Measurements from ENCODE around the gene MALT1.
"Not testable (repeated sequence)": the region's sequence is repeated elsewhere in the genome, so short reads cannot be mapped to it uniquely, and the experiment has no call there.

MALT1 gene

DNA sequence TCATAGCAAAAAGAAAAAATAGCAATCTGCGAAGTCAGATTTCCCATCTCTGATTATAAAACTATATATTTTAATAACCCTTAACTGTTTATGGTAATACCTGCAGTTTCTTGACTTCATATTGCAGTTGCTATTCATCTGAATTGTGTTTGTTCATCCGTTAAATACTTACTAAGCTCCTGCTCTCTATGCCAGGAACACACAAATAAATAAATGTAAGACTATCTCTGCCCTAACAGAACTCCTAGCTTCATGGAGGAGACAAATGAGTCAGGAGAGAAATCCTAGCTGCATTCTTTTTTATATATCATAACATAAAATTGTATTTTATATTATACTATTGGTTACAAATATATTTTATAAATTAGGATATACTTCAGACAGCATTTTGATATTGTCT lies 61.2 kb downstream of the MALT1 start:
- DNase-seq (ENCODE audit: low spot score), result no peak

DNA sequence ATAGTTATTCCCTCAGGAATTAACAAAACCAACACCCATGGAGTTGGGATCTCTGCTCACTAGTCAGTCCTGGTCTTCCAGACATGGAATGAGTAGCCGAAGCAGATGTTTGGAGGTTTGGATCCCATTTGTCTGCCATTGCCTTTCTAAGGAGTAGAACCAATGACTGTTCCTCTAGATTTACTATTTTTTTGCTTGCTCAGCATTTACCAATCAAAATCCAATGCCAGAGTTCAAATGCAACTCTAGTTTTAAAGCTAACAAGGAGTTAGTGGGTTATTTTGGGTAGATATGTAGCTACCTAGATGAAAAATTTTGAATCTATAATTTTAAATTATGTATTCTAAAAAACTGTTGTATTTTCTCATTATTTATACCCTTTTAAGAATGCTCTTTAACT lies 62.6 kb downstream of the MALT1 start:
- DNase-seq (ENCODE audit: low spot score), result no peak

GRCh38 chr18:58738322-58738721 lies 67.1 kb downstream of the MALT1 start:
- no peak for DNase-seq (ENCODE audit: low spot score)

DNA sequence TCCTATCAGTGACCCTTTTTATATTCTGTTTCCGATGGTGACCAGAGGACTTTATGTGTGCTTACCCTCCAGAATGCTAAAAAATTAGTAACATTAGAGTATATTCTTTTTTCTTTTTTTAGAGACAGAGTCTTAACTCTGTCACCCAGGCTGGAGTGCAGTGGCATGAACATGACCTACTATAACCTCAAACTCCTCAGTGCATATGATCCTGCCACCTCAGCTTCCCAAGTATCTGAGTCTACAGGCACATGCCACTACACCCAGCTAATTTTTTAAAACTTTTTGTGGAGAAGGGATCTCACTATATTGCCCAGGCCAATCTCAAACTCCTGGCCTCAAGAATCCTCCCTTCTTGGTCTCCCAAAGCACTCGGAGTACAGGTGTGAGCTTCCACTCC lies 74.6 kb downstream of the MALT1 start:
- no peak for DNase-seq (ENCODE audit: low spot score)

- no peak for DNase-seq (ENCODE audit: low spot score)
Measured at GRCh38 chr18:58748899-58749595, 77.8 kb downstream of the MALT1 start.

DNA sequence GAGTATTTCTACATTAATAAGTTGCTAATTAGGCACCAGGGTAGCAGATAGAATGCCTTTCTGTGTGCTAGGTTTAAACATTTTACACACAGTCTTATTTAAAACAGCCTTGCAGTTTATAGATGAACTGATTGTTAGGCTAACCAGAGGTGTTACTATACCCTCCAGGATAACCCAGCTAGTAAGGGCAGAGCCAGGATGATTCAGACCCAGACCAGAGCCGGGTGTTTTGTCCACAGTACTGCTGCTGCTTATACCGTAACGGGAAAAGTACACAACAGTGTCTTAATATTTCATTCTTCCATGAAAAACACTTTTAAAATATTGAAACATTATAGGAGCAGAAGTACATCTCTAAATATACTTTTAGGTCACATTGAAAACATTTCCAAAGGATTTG lies 82.7 kb downstream of the MALT1 start:
- no peak for DNase-seq (ENCODE audit: low spot score)

DNA sequence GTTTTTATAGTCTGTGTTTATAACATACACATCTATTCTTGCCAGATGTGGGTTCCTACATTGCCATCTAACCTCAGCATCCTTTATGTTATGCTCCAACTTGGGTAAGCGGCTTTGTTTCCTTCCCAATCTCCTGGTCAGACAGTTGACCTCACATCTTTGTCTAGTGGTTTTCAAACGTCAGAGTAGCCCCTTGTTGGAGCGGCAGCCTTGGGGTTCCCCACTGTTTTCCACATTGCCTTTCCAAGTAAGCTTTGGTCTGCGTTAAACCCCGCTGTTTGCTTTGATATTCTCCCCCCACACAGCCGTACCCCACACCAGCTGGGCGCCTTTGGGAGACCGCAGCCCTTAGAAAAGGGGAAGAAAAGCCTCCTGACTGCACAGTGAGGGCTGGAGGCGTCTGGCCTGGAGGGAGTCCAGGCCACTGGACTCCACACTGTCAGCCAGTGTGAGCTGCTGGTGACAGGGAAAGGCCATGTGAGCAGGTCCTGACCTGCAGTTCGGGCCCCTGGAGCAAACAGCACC lies 83.3 kb downstream of the MALT1 start:
- no peak for DNase-seq (ENCODE audit: low spot score)

- no peak for DNase-seq (ENCODE audit: low spot score)
Measured at GRCh38 chr18:58755304-58756010, 84.2 kb downstream of the MALT1 start.

DNA sequence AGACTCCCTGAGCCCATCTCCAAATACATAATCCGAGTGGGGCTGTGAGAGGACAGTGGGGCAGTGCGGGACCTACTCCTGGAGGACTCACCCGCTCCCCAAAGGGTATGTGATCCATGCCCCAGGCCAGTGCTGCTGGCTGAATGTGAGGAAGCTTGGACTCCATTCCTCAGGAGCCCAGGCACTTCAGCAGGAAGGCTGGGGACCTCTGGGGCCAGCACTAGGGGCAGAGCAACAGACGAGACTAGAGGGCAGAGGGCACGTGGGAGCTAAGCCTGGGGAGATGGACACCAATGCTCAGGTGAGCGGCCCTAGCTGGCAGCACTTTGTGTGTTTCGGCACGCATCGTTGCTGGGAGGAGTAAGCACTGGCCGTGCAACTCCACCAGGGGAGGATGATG lies 84.9 kb downstream of the MALT1 start:
- no peak for DNase-seq (ENCODE audit: low spot score)

- no peak for DNase-seq (ENCODE audit: low spot score)
Measured at GRCh38 chr18:58756596-58757240, 85.5 kb downstream of the MALT1 start.

- DNase-seq (ENCODE audit: low spot score), result not testable (repeated sequence)
Measured at GRCh38 chr18:58757351-58757750, 86.1 kb downstream of the MALT1 start.

GRCh38 chr18:58758046-58758445 lies 86.8 kb downstream of the MALT1 start:
- no peak for DNase-seq (ENCODE audit: low spot score)

GRCh38 chr18:58758606-58759005 lies 87.3 kb downstream of the MALT1 start:
- no peak for DNase-seq (ENCODE audit: low spot score)

- no peak for DNase-seq (ENCODE audit: low spot score)
Measured at GRCh38 chr18:58761241-58761969, 90.1 kb downstream of the MALT1 start.

DNA sequence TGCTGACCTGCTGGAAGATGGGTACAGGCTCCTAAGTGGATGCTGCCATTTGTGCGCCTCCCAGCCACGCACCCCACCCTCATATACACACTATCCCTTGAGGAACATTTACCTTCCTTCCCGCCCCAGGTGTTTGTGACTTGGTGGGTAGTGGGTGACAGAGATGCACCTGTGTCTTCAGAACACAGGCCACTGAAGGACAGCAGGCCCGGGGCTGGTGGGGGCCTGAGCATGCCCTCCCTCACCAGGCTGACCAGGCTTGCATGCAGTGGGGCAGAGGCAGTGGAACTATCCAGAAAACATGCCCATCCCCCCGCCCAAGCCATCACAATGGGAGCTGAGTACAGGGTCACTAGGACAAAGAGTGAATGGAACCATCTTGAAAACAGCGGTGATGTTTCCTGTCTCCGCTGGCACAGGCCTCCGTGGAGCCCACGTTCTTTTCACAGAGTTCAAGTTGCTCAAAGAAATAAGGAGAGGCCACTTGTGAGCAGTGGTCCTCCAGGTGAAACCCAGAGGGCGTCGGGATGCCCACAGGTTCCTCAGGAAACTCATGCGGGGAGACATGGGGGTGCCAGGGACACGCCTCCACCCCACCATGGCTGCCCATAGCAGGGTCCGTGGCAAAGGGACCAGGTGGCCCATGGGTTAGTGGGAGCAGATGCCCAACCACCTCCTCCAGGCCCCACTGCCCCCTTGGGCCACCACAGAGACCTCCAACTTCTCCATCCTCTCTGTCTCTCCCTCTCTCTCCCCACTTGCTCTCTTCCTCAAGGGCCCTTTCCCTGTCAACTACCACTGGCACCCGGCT lies 90.9 kb downstream of the MALT1 start:
- DNase-seq (ENCODE audit: low spot score), result no peak

DNA sequence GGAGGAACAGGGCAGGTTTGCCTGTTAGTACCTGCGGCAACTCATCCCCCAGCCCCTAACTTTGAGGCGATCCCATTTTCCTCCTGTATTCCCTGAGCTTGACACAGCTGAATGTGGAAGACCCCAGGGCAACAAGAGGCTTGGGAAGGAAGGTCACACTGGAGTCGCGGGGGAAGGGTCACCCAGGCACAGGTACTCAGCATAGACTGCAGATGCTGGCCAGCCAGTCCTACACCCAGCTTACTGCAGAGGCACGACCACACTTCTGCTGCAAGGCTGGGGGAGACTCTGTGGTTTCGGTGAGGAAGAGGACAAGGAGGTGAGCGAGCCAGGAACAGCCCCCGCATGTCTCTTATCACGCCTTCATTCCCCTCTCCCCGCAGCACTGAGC lies 91.5 kb downstream of the MALT1 start:
- DNase-seq (ENCODE audit: low spot score), result no peak

DNA sequence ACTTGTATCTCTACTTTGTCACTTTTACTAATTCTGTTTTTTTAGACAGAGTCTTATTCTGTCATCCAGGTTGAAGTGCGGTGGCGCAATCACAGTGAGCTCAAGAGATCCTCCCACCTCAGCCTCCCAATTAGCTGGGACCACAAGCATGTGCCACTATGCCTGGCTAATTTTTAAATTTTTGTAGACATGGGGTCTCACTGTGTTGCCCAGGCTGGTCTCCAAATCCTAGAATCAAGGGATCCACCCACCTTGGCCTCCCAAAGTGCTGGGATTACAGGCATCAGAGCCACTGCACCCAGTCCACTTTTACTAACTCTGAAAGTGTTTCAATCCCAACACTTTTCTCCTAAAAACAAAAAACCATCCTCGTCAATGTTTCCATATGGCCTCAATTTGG lies 94.9 kb downstream of the MALT1 start:
- DNase-seq (ENCODE audit: low spot score), result no peak

GRCh38 chr18:58766946-58767345 lies 95.7 kb downstream of the MALT1 start:
- DNase-seq (ENCODE audit: low spot score), result no peak

GRCh38 chr18:58768293-58768974 lies 97.2 kb downstream of the MALT1 start:
- DNase-seq (ENCODE audit: low spot score), result peak; percentile 90

DNA sequence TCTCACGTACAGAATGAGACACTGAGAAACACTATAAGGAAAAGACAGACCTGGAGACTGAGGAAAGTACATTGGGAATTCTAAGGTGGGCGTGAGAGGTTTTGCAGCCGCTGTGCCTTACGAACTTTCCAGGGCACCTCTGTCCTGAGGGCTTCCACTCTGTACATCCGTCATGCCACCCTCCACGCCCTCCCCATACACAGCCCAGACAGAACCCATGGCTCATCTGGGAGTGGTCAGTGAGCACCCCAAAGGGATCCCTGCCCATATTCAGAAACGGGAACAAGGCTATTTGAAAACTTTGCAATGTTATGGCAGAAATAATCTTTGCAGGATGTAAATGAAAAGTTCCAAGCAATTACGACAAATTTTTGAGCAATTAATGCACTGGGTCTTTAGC lies 98.1 kb downstream of the MALT1 start:
- DNase-seq (ENCODE audit: low spot score), result no peak

DNA sequence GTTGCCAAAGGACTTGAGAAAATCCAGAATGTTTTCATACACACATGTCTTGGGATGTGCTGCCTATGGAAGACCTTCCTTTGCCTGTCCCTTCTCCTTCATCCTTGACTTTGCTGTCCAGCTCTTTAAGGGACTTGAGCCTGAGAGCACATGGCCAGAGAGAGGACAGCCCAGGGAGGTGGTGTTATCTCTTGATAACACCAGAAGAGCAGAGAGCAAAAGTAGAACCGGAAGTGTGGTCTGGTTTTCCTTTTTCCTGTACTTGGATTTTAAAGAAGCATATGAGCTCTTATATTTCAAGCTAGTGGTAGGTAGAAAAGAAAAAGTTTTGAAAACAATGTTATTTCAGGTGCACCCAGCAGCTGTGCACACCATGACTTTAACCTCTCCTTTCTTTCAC lies 99.3 kb downstream of the MALT1 start:
- no peak for DNase-seq (ENCODE audit: low spot score)

All from ecto neural progenitor cell (in vitro differentiated cells).